HS-27A (cell line): ENCODE measurements around the gene SCAMP5.

Experiments used
- DNase-seq: peaks from one replicate; pipeline ENCODE4 v3.0.0-alpha.2; 2012; ENCODE audit warnings: low read depth, missing footprints

Gene SCAMP5

GRCh38 chr15:75048394-75048793 is 53.0 kb downstream of the SCAMP5 start:
- DNase-seq, result no peak

- no peak for DNase-seq
These were observed 54.0 kb downstream of the SCAMP5 start for GRCh38 chr15:75049392-75049791.

GRCh38 chr15:75050283-75050682 is 54.9 kb downstream of the SCAMP5 start:
- no peak for DNase-seq

GRCh38 chr15:75051191-75051608 is 55.8 kb downstream of the SCAMP5 start:
- DNase-seq, result no peak

GRCh38 chr15:75051711-75052110 is 56.3 kb downstream of the SCAMP5 start:
- no peak for DNase-seq

- DNase-seq, result no peak
These were observed 57.8 kb downstream of the SCAMP5 start for GRCh38 chr15:75052972-75053747.

GRCh38 chr15:75053748-75054125 is 58.4 kb downstream of the SCAMP5 start:
- DNase-seq, result no peak

GRCh38 chr15:75054172-75054897 is 59.0 kb downstream of the SCAMP5 start:
- no peak for DNase-seq

GRCh38 chr15:75056036-75056435 is 60.7 kb downstream of the SCAMP5 start:
- DNase-seq, result no peak

GRCh38 chr15:75058127-75058905 is 63.0 kb downstream of the SCAMP5 start:
- no peak for DNase-seq

GRCh38 chr15:75059607-75060006 is 64.2 kb downstream of the SCAMP5 start:
- DNase-seq, result no peak

- DNase-seq, result no peak
These were observed 65.9 kb downstream of the SCAMP5 start for GRCh38 chr15:75061272-75061671.

GRCh38 chr15:75062706-75063105 is 67.3 kb downstream of the SCAMP5 start:
- DNase-seq, result no peak

GRCh38 chr15:75063338-75063737 is 68.0 kb downstream of the SCAMP5 start:
- no peak for DNase-seq

- DNase-seq, result no peak
These were observed 68.5 kb downstream of the SCAMP5 start for GRCh38 chr15:75063889-75064288.

- no peak for DNase-seq
These were observed 69.5 kb downstream of the SCAMP5 start for GRCh38 chr15:75064846-75065245.

GRCh38 chr15:75065467-75065850 is 70.1 kb downstream of the SCAMP5 start:
- no peak for DNase-seq

- DNase-seq, result no peak
These were observed 70.6 kb downstream of the SCAMP5 start for GRCh38 chr15:75065851-75066509.

- DNase-seq, result peak; percentile 74
These were observed 71.9 kb downstream of the SCAMP5 start for GRCh38 chr15:75067123-75067830.

GRCh38 chr15:75068748-75069147 is 73.4 kb downstream of the SCAMP5 start:
- DNase-seq, result no peak

- no peak for DNase-seq
These were observed 74.0 kb downstream of the SCAMP5 start for GRCh38 chr15:75069301-75069925.
